Measurements from ENCODE around the gene HLA-F. TPM values are rescaled to one million over a fixed set of nuclear protein-coding genes. Genes with fewer than 3 reads are reported as not detected.

Gene HLA-F
- total RNA-seq, 3 donors from 2014 or later (not counting 1 experiment from before 2014, with no cell fraction given), result 1,031 to 1,621 (median 1,125) TPM

DNA sequence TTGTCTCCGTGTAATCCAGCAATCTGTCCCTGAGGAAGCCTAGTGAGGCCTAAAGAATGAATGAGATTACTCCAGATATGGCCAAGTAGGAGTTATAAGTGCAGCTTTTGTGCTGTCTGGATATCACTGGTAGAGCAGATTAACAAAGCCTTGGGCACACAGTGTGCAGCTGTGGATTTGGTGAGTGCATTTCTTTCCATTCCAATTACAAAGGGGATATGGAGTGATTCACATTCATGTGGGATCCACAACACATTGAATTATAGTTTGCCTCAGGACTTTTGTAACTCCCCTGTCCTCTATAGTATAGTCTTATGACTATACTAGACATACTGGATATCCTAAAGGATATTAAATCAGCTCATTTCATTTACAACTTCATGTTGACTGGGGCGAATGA lies 47.1 kb downstream of the HLA-F start:
- intact Hi-C loops (cut with micrococcal nuclease), result no loop called here
- Mint-ChIP-seq H3K9me3 (no peaks in the 10 kb centered on the region), H3K4me3 (no peak overlapping the region), H3K36me3 (peaks cover under 1% of the 10 kb centered on the region), H3K4me1 (no peaks in the 10 kb centered on the region), H3K27ac (no peak overlapping the region), H3K27me3 (ENCODE audit: low read depth in 2 of 2) (peaks cover 21 to 23% of the 10 kb centered on the region in 2 donors)
- H3K9me3 ChIP-seq (ENCODE audit: control insufficient read depth, insufficient read depth, low read length), result no peaks in the 10 kb centered on the region
- WGBS (ENCODE audit: insufficient coverage), result 82% methylated on average over 2 of the region's 2 CpGs
- H3K27ac ChIP-seq (ENCODE audit: low read length), result no peak overlapping the region
- TF ChIP-seq, protein P1, sequence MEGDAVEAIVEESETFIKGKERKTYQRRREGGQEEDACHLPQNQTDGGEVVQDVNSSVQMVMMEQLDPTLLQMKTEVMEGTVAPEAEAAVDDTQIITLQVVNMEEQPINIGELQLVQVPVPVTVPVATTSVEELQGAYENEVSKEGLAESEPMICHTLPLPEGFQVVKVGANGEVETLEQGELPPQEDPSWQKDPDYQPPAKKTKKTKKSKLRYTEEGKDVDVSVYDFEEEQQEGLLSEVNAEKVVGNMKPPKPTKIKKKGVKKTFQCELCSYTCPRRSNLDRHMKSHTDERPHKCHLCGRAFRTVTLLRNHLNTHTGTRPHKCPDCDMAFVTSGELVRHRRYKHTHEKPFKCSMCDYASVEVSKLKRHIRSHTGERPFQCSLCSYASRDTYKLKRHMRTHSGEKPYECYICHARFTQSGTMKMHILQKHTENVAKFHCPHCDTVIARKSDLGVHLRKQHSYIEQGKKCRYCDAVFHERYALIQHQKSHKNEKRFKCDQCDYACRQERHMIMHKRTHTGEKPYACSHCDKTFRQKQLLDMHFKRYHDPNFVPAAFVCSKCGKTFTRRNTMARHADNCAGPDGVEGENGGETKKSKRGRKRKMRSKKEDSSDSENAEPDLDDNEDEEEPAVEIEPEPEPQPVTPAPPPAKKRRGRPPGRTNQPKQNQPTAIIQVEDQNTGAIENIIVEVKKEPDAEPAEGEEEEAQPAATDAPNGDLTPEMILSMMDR (IDR thresholded peaks at IDR 0.05), result no peak
- no peaks in the 10 kb centered on the region for H3K4me1 ChIP-seq (ENCODE audit: control insufficient read depth, insufficient read depth, low read length)
- DNase-seq (no peak), ATAC-seq (no peak)
- no peaks in the 10 kb centered on the region for H3K36me3 ChIP-seq (ENCODE audit: control insufficient read depth, insufficient read depth, low read length)
- H3K4me3 ChIP-seq (ENCODE audit: low read length), result no peak overlapping the region
- H3K27me3 ChIP-seq (ENCODE audit: control insufficient read depth, insufficient read depth, low read length), result no peaks in the 10 kb centered on the region

DNA sequence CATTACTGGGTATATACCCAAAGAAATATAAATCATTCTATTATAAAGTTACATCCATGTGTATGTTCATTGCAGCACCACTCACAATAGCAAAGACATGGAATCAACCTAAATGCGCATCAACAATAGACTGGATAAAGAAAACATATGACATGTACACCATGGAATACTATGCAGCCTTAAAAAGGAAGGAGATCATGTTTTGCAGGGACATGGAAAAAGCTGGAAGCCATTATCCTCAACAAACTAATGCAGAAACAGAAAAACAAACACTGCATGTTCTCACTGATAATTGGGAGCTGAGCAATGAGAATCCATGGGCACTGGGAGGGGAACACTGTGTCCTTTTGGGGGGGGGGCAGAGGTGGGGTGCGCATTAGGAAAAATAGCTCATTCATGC lies 53.5 kb downstream of the HLA-F start:
- intact Hi-C loops (cut with micrococcal nuclease), result no loop called here
- H3K27ac ChIP-seq (ENCODE audit: low read length), result no peak overlapping the region
- no peaks in the 10 kb centered on the region for H3K9me3 ChIP-seq (ENCODE audit: control insufficient read depth, insufficient read depth, low read length)
- no peak overlapping the region for H3K4me3 ChIP-seq (ENCODE audit: low read length)
- 75% methylated on average over 2 of the region's 2 CpGs for WGBS (ENCODE audit: insufficient coverage)
- TF ChIP-seq, protein P1 (IDR thresholded peaks at IDR 0.05), result no peak
- no peak overlapping the region for H3K4me3 Mint-ChIP-seq
- peaks cover 6% of the 10 kb centered on the region for H3K36me3 Mint-ChIP-seq
- no peak for ATAC-seq
- peaks cover 27 to 65% of the 10 kb centered on the region in 2 donors for H3K27me3 Mint-ChIP-seq (ENCODE audit: low read depth in 2 of 2)
- H3K27ac Mint-ChIP-seq, result no peak overlapping the region
- DNase-seq, result no peak
- H3K4me1 ChIP-seq (ENCODE audit: control insufficient read depth, insufficient read depth, low read length), result no peaks in the 10 kb centered on the region
- peaks cover 6% of the 10 kb centered on the region for H3K27me3 ChIP-seq (ENCODE audit: control insufficient read depth, insufficient read depth, low read length)
- no peaks in the 10 kb centered on the region for H3K9me3 Mint-ChIP-seq
- H3K36me3 ChIP-seq (ENCODE audit: control insufficient read depth, insufficient read depth, low read length), result no peaks in the 10 kb centered on the region
- H3K4me1 Mint-ChIP-seq, result no peaks in the 10 kb centered on the region

Other genes with a start within 250 kb of the HLA-F start
- gene MAS1L, start 235.5 kb upstream of the HLA-F start, total RNA-seq, result not detected
- not detected for gene UBD, start 163.7 kb upstream of the HLA-F start, total RNA-seq
- not detected for gene OR2H2, start 138.3 kb upstream of the HLA-F start, total RNA-seq
- 10 to 100 TPM in 2 of 3 donors, 1 to 10 TPM in 1; 7.6 to 12.8 (median 10.9) TPM for gene GABBR1, start 90.3 kb upstream of the HLA-F start, total RNA-seq
- gene MOG, start 66.3 kb upstream of the HLA-F start, total RNA-seq, result not detected
- gene ZFP57, start 42.3 kb upstream of the HLA-F start, total RNA-seq, result 10 to 100 TPM in 1 of 3 donors, 1 to 10 TPM in 1, not detected in 1; 2.9 to 12.8 TPM
- gene HLA-G, start 104.4 kb downstream of the HLA-F start, total RNA-seq, result 1 to 10 TPM; 1.6 to 7.7 (median 4.0) TPM
- 1,000 to 10,000 TPM; 2,088 to 2,855 (median 2,731) TPM for gene HLA-A, start 219.1 kb downstream of the HLA-F start, total RNA-seq

Measured in natural killer cell (primary cell).